ENCODE data around the gene RMI1. TPM values are rescaled to one million over a fixed set of nuclear protein-coding genes. Genes with fewer than 3 reads are reported as not detected.

The RMI1 gene
- polyA plus RNA-seq, 1 donor (not counting 4 experiments of a cell fraction or from before 2014, with no cell fraction given) = 3.6 TPM

DNA sequence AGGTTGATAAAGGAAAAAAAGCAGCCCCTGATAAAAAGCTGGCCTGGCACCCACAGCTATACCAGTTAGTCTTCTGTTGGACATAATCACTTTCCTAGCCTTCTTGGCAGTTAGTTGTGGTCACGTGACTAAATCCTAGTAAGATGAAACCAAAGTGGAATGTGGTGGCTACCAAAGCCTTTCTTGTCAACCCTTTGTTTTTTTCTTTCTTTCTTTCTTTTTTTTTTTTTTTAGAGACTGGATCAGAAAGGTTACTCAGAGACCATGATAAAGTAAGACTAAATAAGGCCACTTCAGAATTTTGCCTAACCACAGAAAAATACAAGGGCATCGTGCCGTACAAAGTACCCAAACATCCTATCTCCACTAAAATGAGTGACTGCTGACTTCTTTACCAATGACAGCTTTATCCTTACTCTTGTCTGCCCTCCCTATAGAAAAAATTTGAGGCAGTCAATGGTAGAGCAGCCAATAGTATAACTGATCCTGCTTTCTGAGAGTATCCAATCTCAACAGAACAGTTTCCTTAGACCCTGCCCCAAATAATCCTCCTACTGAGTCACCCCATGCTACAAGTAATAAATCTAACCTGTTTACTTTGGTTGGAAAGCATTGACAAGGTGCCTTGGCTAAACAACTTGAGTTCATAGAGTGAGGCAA, 45.2 kb upstream of the RMI1 start:
- Histone ChIP-seq H3K9ac (ENCODE audit: control insufficient read depth, extremely low read depth, insufficient read depth, low read length) (no peak overlapping the region), H4K20me1 (ENCODE audit: control insufficient read depth, extremely low read depth, insufficient read depth, low read length) (no peaks in the 10 kb centered on the region), H2AFZ (ENCODE audit: control insufficient read depth, low read length) (no peak overlapping the region), H3K27ac (ENCODE audit: control insufficient read depth, insufficient read depth, low read length) (no peak overlapping the region), H3K27me3 (ENCODE audit: control insufficient read depth, extremely low read depth, insufficient read depth, low read length) (no peaks in the 10 kb centered on the region), H3K36me3 (ENCODE audit: control insufficient read depth in 2 of 2, extremely low read depth in 1 of 2, insufficient read depth in 2 of 2, low read length in 2 of 2) (no peaks in the 10 kb centered on the region), H3K4me3 (ENCODE audit: control insufficient read depth in 2 of 3, extremely low read depth in 1 of 3, insufficient read depth in 2 of 3, low read depth in 1 of 3, low read length in 3 of 3) (no peak overlapping the region), H3K4me1 (ENCODE audit: control insufficient read depth, extremely low read depth, insufficient read depth, low read length) (peaks cover 30% of the 10 kb centered on the region), H3K9me1 (ENCODE audit: control insufficient read depth, extremely low read depth, insufficient read depth, low read length) (no peaks in the 10 kb centered on the region), H3K4me2 (ENCODE audit: control insufficient read depth, extremely low read depth, insufficient read depth, low read depth, low read length) (no peak overlapping the region), H3K9me3 (ENCODE audit: control insufficient read depth, low read depth, low read length) (no peaks in the 10 kb centered on the region), H3K79me2 (ENCODE audit: control insufficient read depth, insufficient read depth, low read length) (no peaks in the 10 kb centered on the region)
- dilution Hi-C loops (cut with MboI; ENCODE audit: extremely low pct_ligation_motif_present, low sequenced_read_pairs) = no loop called here
- TF ChIP-seq, protein P1, sequence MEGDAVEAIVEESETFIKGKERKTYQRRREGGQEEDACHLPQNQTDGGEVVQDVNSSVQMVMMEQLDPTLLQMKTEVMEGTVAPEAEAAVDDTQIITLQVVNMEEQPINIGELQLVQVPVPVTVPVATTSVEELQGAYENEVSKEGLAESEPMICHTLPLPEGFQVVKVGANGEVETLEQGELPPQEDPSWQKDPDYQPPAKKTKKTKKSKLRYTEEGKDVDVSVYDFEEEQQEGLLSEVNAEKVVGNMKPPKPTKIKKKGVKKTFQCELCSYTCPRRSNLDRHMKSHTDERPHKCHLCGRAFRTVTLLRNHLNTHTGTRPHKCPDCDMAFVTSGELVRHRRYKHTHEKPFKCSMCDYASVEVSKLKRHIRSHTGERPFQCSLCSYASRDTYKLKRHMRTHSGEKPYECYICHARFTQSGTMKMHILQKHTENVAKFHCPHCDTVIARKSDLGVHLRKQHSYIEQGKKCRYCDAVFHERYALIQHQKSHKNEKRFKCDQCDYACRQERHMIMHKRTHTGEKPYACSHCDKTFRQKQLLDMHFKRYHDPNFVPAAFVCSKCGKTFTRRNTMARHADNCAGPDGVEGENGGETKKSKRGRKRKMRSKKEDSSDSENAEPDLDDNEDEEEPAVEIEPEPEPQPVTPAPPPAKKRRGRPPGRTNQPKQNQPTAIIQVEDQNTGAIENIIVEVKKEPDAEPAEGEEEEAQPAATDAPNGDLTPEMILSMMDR (optimal IDR thresholded peaks at IDR 0.05 in 1 of 3, IDR thresholded peaks at IDR 0.05 in 1 of 3, conservative IDR thresholded peaks at IDR 0.05 in 1 of 3; ENCODE audit: extremely low read depth in 1 of 3, insufficient read depth in 2 of 3, low read length in 3 of 3) = no peak
- no peak for TF ChIP-seq EZH2 (IDR thresholded peaks at IDR 0.05; ENCODE audit: low read length)
- FAIRE-seq = no peak
- no peak for DNase-seq (ENCODE audit: low read depth, low spot score)

DNA sequence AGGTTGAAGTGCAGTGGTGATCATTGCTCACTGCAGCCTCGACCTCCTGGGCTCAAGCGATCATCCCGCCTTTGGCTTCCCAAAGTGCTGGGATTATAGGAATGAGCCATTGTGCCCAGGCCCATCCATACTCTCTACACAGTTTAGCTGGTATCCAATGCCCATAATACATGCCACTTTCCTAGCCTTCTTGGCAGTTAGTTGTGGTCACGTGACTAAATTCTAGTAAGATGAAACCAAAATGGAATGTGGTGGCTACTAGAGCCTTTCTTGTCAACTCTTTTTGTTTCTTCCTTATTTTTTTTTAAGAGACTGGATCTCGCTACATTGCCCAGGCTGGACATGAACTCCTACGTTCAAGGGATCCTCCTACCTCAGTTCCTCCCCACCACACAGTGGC, 44.1 kb upstream of the RMI1 start:
- no peak overlapping the region for H3K4me3 ChIP-seq (ENCODE audit: control insufficient read depth in 2 of 3, extremely low read depth in 1 of 3, insufficient read depth in 2 of 3, low read depth in 1 of 3, low read length in 3 of 3)
- no peaks in the 10 kb centered on the region for H3K27me3 ChIP-seq (ENCODE audit: control insufficient read depth, extremely low read depth, insufficient read depth, low read length)
- no peak overlapping the region for H2AFZ ChIP-seq (ENCODE audit: control insufficient read depth, low read length)
- no peak for FAIRE-seq
- H3K9ac ChIP-seq (ENCODE audit: control insufficient read depth, extremely low read depth, insufficient read depth, low read length) = no peak overlapping the region
- no peaks in the 10 kb centered on the region for H4K20me1 ChIP-seq (ENCODE audit: control insufficient read depth, extremely low read depth, insufficient read depth, low read length)
- no peak overlapping the region for H3K27ac ChIP-seq (ENCODE audit: control insufficient read depth, insufficient read depth, low read length)
- no peak overlapping the region for H3K4me2 ChIP-seq (ENCODE audit: control insufficient read depth, extremely low read depth, insufficient read depth, low read depth, low read length)
- H3K36me3 ChIP-seq (ENCODE audit: control insufficient read depth in 2 of 2, extremely low read depth in 1 of 2, insufficient read depth in 2 of 2, low read length in 2 of 2) = peaks cover 0 to 5% of the 10 kb centered on the region in 2 experiments
- no peaks in the 10 kb centered on the region for H3K9me1 ChIP-seq (ENCODE audit: control insufficient read depth, extremely low read depth, insufficient read depth, low read length)
- TF ChIP-seq, protein P1 (optimal IDR thresholded peaks at IDR 0.05 in 1 of 3, IDR thresholded peaks at IDR 0.05 in 1 of 3, conservative IDR thresholded peaks at IDR 0.05 in 1 of 3; ENCODE audit: extremely low read depth in 1 of 3, insufficient read depth in 2 of 3, low read length in 3 of 3) = no peak
- TF ChIP-seq EZH2 (IDR thresholded peaks at IDR 0.05; ENCODE audit: low read length) = no peak
- H3K4me1 ChIP-seq (ENCODE audit: control insufficient read depth, extremely low read depth, insufficient read depth, low read length) = peaks cover 27% of the 10 kb centered on the region
- dilution Hi-C loops (cut with MboI; ENCODE audit: extremely low pct_ligation_motif_present, low sequenced_read_pairs) = no loop called here
- no peaks in the 10 kb centered on the region for H3K9me3 ChIP-seq (ENCODE audit: control insufficient read depth, low read depth, low read length)
- no peaks in the 10 kb centered on the region for H3K79me2 ChIP-seq (ENCODE audit: control insufficient read depth, insufficient read depth, low read length)
- no peak for DNase-seq (ENCODE audit: low read depth, low spot score)

All from keratinocyte (primary cell).